Thyroid gland (tissue), 4 donors: ENCODE results near the gene FOXRED2. TPM values are rescaled to one million over a fixed set of nuclear protein-coding genes. Genes with fewer than 3 reads are reported as not detected.

Experiments
- DNase-seq, 2 donors: peaks; one replicate each; pipeline ENCODE4 v3.0.0-alpha.2; 2019
- H3K27ac ChIP-seq, 3 donors: fragments of 200-600 bp; sonication (generic); 1 replicate in 2 of 3; 2 replicates in 1 of 3; pipeline ENCODE4 v1.5.1; 2016 to 2019; ENCODE audit warnings: mild to moderate bottlenecking in 1 of 3, moderate library complexity in 1 of 3
- H3K27me3 ChIP-seq: fragments of 200-600 bp; sonication (generic); one replicate; pipeline ENCODE4 v1.5.1; 2019
- H3K36me3 ChIP-seq, 2 donors: fragments of 200-600 bp; sonication (generic); one replicate each; pipeline ENCODE4 v1.5.1; 2016 to 2019
- H3K4me1 ChIP-seq, 2 donors: fragments of 200-600 bp; sonication (generic); one replicate each; pipeline ENCODE4 v1.5.1; 2017 to 2019
- H3K4me3 ChIP-seq, 3 donors: fragments of 200-600 bp; sonication (generic); replicated peaks in 1 of 3; 1 replicate in 2 of 3; 2 replicates in 1 of 3; pipeline ENCODE4 v1.5.1; 2016; ENCODE audit warnings: mild to moderate bottlenecking in 1 of 3
- H3K9me3 ChIP-seq: fragments of 200-600 bp; sonication (generic); one replicate; pipeline ENCODE4 v1.5.1; 2017
- POLR2A ChIP-seq, 2 donors: fragments of 450-650 bp; IDR thresholded peaks; one replicate each; pipeline ENCODE4 v1.6.1; 2017; ENCODE audit warnings: antibody characterized with exemption in 2 of 2, mild to moderate bottlenecking in 2 of 2, moderate library complexity in 1 of 2
- WGBS, 2 donors: methylation state at CpG; one replicate each; pipeline ENCODE4 v1.1.5; 2017; 5-methylcytosine and 5-hydroxymethylcytosine counted together
- intact Hi-C: fragments of 100-400 bp; cut with DNase I; formaldehyde crosslinking; loops from one replicate; pipeline ENCODE4 v1.15.1; 2023
- total RNA-seq, 4 donors: library from RNA; depleted of rRNA; stranded (reverse); fragments of >200 nt; gene quantifications; one replicate each; pipeline ENCODE4 v1.2.3, GENCODE V29; 2016
- TF ChIP-seq, protein P1 (sequence below), 6 experiments: fragments of 200-600 bp in 3 of 6; fragments of 450-650 bp in 3 of 6; sonication (generic) in 3 of 6; IDR thresholded peaks; one replicate each; pipeline ENCODE4 v1.5.1; 2016 to 2019; ENCODE audit warnings: antibody characterized with exemption in 6 of 6, mild to moderate bottlenecking in 2 of 6, inconsistent platforms in 1 of 6, moderate library complexity in 1 of 6

Gene FOXRED2
- total RNA-seq, 4 donors from 2014 or later = 5.9 to 12.8 (median 9.4) TPM

DNA sequence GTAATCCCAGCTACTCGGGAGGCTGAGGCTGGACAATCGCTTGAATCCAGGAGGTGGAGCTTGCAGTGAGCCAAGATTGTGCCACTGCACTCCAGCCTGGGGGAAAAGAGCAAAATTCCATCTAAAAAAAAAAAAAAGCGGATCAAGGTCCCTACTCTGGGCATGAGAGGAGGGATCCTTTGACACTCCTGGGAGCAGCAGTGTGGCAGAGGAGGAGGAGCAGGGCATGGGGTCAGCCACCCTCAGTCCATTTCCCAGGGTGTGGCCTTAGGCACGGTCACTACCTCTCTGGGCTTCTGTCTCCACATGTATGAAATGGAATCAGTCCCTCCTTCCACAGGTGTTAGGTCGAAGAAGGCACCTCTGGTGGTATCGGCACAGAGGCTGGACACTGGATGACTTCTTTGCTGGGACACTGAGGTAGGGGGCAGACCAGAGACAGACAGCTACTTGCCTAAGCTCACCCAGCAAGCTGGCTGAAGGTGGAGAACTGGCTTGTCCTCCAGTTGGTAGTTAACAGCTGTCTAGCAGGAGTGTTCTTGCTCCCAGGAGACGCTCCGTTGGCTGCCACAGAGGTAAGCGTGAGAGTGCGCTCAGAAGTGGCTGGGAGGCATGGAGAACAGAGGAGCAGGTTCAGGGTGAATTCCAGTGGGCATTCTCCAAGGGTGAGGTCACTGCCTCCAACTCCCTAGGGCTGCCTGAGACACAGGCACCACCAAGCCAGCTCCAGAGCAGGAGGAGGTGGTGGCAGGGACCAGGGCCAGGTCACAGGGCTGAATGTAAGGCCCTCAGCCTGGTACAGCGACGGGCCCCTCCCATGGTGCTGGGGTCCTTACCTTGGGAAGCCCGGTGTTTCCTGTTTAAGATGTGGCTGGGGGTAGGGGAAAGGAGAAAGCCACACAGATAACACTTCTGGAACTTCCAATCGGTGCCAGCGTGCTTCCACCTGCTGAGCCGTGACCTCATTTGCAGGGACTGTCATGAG, 44.9 kb downstream of the FOXRED2 start:
- TF ChIP-seq, protein P1, sequence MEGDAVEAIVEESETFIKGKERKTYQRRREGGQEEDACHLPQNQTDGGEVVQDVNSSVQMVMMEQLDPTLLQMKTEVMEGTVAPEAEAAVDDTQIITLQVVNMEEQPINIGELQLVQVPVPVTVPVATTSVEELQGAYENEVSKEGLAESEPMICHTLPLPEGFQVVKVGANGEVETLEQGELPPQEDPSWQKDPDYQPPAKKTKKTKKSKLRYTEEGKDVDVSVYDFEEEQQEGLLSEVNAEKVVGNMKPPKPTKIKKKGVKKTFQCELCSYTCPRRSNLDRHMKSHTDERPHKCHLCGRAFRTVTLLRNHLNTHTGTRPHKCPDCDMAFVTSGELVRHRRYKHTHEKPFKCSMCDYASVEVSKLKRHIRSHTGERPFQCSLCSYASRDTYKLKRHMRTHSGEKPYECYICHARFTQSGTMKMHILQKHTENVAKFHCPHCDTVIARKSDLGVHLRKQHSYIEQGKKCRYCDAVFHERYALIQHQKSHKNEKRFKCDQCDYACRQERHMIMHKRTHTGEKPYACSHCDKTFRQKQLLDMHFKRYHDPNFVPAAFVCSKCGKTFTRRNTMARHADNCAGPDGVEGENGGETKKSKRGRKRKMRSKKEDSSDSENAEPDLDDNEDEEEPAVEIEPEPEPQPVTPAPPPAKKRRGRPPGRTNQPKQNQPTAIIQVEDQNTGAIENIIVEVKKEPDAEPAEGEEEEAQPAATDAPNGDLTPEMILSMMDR (IDR thresholded peaks at IDR 0.05) = no peak
- peak in 1 of 2 donors; percentile 75 for TF ChIP-seq POLR2A (IDR thresholded peaks at IDR 0.05)
- Histone ChIP-seq H3K36me3 (no peaks in the 10 kb centered on the region), H3K4me1 (peaks cover 38 to 78% of the 10 kb centered on the region in 2 donors), H3K27me3 (no peaks in the 10 kb centered on the region), H3K27ac (peak overlapping the region; percentile 91 to 98 (median 92)), H3K4me3 (no peak overlapping the region), H3K9me3 (no peaks in the 10 kb centered on the region)
- intact Hi-C loops = no loop called here
- WGBS, 2 donors = 55% methylated on average over 11 to 13 of the region's 16 CpGs
- DNase-seq = peak; percentile 98

DNA sequence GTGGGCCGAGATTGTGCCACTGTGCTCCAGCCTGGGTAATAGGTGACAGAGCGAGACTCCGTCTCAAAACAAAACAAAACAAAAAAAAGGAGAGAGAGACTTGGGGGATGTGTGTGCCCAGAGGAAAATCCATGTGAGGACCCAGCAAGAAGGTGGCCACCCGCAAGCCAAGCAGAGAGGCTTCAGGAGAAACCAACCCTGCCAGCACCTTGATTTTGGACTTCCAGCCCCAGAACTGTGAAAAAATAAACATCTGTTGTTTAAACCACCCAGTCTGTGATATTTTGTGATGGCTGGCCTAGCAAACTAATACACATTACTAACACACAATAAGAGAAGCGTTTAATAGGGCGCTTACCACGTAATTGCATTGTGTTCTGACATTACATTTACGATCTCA, 46.6 kb downstream of the FOXRED2 start:
- H3K4me1 ChIP-seq = peaks cover 41 to 77% of the 10 kb centered on the region in 2 donors
- WGBS, 2 donors = 95 to 98% methylated on average over 8 of the region's 8 CpGs
- H3K27ac ChIP-seq = peak overlapping the region in 1 of 3 donors; percentile 92

DNA sequence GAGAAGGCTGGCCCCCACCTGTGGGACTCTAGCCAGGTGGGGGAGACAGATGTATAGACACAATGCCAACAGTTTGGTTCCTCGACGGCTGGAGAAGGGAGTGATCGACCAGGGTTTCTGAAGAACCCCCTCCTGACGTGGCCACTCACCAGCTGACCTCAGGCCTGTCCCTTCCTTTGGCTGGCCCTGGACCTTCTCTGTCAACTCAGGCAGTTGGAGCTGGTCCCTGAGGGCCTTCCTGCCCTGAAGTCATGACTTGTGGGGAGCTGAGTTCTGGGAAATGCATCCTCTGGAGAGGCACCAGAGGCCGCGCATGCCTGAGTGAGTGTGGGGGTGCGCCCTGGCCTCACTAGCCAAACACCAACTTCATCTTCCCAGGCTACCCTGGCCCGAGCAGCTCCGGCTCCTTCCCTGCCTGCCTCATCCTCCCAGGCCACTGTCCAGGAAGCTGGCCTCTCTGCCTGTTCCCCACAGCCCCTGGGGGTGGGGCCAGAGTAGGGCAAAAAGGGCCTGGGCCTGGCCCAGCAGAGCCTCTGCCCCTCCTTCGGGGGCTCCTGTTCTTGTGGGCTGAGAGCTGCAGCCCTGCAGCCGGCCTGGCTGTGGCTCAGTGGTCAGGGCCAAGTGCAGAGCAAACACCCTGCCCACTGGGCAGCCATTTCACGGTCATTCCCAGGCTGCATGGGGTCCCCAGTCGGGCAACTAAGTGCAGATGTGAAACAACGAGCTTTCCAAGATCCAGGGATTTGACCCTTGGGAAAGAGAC, 49.0 kb downstream of the FOXRED2 start:
- Histone ChIP-seq H3K36me3 (no peaks in the 10 kb centered on the region), H3K27me3 (no peaks in the 10 kb centered on the region), H3K9me3 (no peaks in the 10 kb centered on the region), H3K27ac (peak overlapping the region; percentile 64 to 85 (median 84)), H3K4me3 (no peak overlapping the region), H3K4me1 (peaks cover 35 to 66% of the 10 kb centered on the region in 2 donors)
- intact Hi-C loops = no loop called here
- no peak for TF ChIP-seq POLR2A (IDR thresholded peaks at IDR 0.05)
- TF ChIP-seq, protein P1 (IDR thresholded peaks at IDR 0.05) = no peak
- WGBS, 2 donors = 46 to 63% methylated on average over 13 to 14 of the region's 14 CpGs
- peak in 1 of 2 donors; percentile 57 for DNase-seq

More for the DNA sequence above, 46.6 kb downstream of the FOXRED2 start:
- TF ChIP-seq POLR2A (IDR thresholded peaks at IDR 0.05) = no peak
- TF ChIP-seq, protein P1 (IDR thresholded peaks at IDR 0.05) = no peak
- no peak overlapping the region for H3K4me3 ChIP-seq
- H3K36me3 ChIP-seq = no peaks in the 10 kb centered on the region
- DNase-seq = no peak
- no peaks in the 10 kb centered on the region for H3K27me3 ChIP-seq
- H3K9me3 ChIP-seq = no peaks in the 10 kb centered on the region
- intact Hi-C loops = no loop called here

DNA sequence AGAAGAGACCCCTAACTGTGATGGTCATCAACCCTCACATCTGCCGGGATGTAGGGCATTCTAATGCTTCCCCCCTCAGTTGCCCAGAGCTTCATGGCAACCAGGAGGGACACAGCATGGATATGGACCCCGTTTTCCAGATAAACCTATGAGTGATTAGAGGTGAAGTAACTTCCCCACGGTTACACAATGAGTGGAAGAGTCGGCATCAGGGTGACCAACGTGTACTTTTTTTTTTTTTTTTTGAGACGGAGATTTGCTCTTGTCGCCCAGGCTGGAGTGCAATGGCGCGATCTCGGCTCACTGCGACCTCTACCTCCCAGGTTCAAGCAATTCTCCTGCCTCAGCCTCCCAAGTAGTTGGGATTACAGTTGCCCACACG, 50.4 kb downstream of the FOXRED2 start:
- Histone ChIP-seq H3K4me1 (peaks cover 35 to 64% of the 10 kb centered on the region in 2 donors), H3K27ac (peak overlapping the region; percentile 97 to 99 (median 98))
- intact Hi-C loops = no loop called here

More for the DNA sequence above, 50.4 kb downstream of the FOXRED2 start:
- DNase-seq = no peak
- TF ChIP-seq, protein P1 (IDR thresholded peaks at IDR 0.05) = no peak
- no peak for TF ChIP-seq POLR2A (IDR thresholded peaks at IDR 0.05)
- no peaks in the 10 kb centered on the region for H3K27me3 ChIP-seq
- H3K36me3 ChIP-seq = no peaks in the 10 kb centered on the region
- H3K9me3 ChIP-seq = no peaks in the 10 kb centered on the region
- H3K4me3 ChIP-seq = no peak overlapping the region
- 82 to 84% methylated on average over 12 of the region's 12 CpGs for WGBS, 2 donors
